Neural crest cell (in vitro differentiated cells): ENCODE measurements around the gene ITCH. TPM values are rescaled to one million over a fixed set of nuclear protein-coding genes. Genes with fewer than 3 reads are reported as not detected.
A peak's percentile ranks its signal among the peaks of the same experiment; 100 is the strongest.
"Not testable (repeated sequence)": the region's sequence is repeated elsewhere in the genome, so short reads cannot be mapped to it uniquely, and the experiment has no call there.

Experiments used
- DNase-seq: peaks from one replicate; pipeline ENCODE4 v3.0.0; 2021; ENCODE audit warnings: low read depth, mixed read lengths, low spot score
- H3K27ac Mint-ChIP-seq: one replicate; pipeline ENCODE4 v1.8.0; 2021; ENCODE audit warnings: mild to moderate bottlenecking, mixed read lengths; ENCODE audit not compliant: unreplicated experiment
- H3K27me3 Mint-ChIP-seq: 2 replicates; pipeline ENCODE4 v1.8.0; 2021; ENCODE audit warnings: low read depth, mild to moderate bottlenecking, mixed read lengths
- H3K36me3 Mint-ChIP-seq: 2 replicates; pipeline ENCODE4 v1.8.0; 2021; ENCODE audit warnings: low read depth, mild to moderate bottlenecking, mixed read lengths
- H3K4me1 Mint-ChIP-seq: 2 replicates; pipeline ENCODE4 v1.8.0; 2021; ENCODE audit warnings: mixed read lengths
- H3K4me3 Mint-ChIP-seq: one replicate; pipeline ENCODE4 v1.8.0; 2021; ENCODE audit warnings: mild to moderate bottlenecking, mixed read lengths
- H3K9me3 Mint-ChIP-seq: 2 replicates; pipeline ENCODE4 v1.8.0; 2021; ENCODE audit warnings: mixed read lengths
- total RNA-seq: library from RNA; stranded (reverse); gene quantifications from 2 replicates; pipeline ENCODE4 v1.2.1, GENCODE V29; 2021
- TF ChIP-seq, protein P1 (sequence below): fragments of 200-600 bp; sonication (generic); conservative IDR thresholded peaks from 2 replicates; pipeline ENCODE4 v1.5.0; 2021; ENCODE audit warnings: antibody characterized with exemption, mild to moderate bottlenecking

The ITCH gene
- total RNA-seq, 1 donor from 2014 or later = 69.3 TPM

DNA sequence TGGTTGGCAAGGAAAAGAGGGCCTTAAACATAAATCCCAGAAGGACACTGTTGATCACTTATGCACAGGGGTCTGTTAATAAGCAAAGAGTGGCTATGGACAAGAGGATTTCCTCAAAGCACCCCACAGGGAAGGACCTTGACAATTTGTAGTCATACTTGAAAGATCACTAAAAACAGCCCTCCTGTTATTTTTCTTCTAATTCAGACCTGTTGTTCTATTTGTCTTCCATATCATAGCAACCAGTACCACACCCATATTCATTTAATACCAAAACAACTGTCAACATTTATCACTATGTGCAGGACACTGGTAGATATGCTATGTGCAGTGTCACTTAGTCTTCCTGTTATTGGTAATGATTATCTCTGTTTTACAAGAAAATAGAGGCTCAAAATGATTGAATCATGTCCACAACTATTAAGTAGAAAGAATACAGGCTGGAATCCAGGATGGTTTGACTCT is 149.9 kb downstream of the ITCH start:
- no peaks in the 10 kb centered on the region for H3K9me3 Mint-ChIP-seq
- peaks cover 38% of the 10 kb centered on the region for H3K4me1 Mint-ChIP-seq
- H3K36me3 Mint-ChIP-seq = peaks cover 3% of the 10 kb centered on the region
- TF ChIP-seq, protein P1, sequence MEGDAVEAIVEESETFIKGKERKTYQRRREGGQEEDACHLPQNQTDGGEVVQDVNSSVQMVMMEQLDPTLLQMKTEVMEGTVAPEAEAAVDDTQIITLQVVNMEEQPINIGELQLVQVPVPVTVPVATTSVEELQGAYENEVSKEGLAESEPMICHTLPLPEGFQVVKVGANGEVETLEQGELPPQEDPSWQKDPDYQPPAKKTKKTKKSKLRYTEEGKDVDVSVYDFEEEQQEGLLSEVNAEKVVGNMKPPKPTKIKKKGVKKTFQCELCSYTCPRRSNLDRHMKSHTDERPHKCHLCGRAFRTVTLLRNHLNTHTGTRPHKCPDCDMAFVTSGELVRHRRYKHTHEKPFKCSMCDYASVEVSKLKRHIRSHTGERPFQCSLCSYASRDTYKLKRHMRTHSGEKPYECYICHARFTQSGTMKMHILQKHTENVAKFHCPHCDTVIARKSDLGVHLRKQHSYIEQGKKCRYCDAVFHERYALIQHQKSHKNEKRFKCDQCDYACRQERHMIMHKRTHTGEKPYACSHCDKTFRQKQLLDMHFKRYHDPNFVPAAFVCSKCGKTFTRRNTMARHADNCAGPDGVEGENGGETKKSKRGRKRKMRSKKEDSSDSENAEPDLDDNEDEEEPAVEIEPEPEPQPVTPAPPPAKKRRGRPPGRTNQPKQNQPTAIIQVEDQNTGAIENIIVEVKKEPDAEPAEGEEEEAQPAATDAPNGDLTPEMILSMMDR = no peak
- no peak for DNase-seq
- H3K27me3 Mint-ChIP-seq = no peaks in the 10 kb centered on the region
- H3K4me3 Mint-ChIP-seq = peak overlapping the region; percentile 56
- H3K27ac Mint-ChIP-seq = no peak overlapping the region

DNA sequence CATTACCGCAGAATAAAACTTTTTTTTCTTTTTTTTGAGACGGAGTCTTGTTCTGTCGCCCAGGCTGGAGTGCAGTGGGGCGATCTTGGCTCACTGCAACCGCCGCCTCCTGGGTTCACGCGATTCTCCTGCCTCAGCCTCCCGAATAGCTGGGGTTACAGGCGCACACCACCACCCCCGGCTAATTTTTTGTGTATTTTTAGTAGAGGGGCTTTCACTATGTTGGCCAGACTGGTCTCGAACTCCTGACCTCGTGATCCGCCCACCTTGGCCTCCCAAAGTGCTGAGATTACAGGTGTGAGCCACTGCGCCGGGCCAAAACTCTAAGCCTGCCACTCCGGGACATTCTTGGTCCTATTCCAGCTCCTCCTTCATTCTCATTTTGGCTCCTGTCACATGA is 151.0 kb downstream of the ITCH start:
- H3K4me3 Mint-ChIP-seq = peak overlapping the region; percentile 92
- not testable (repeated sequence) for H3K27ac Mint-ChIP-seq, H3K36me3 Mint-ChIP-seq, H3K27me3 Mint-ChIP-seq, DNase-seq, H3K9me3 Mint-ChIP-seq
- H3K4me1 Mint-ChIP-seq = peaks cover 45% of the 10 kb centered on the region

DNA sequence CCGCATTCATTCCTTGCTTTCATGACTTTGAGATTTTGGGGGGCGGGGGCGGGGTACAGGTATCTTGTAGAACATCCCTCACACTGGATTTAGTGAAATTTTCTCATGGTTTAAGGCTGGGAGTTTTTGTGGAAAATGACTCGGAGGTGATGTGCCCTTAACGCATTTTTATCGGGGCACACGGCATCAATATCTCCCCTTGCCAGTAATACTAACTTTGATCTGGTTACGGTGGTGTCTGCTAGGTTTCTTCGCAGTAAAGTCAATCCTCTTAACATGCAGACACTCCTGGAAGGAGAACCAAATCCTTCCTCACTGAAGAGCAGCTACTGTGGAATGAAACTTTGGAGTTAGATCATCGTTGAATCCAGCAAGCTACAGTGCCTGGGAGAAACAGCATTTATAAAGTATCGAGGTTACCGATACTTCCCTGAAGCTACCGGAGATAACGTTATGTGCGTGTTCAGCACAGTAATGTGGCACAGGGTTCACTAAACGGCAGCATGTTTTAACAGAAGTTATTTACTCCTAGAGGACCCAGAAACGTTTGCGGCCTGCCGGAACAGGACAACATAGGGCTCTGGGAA is 151.9 kb downstream of the ITCH start:
- no peak for DNase-seq
- H3K36me3 Mint-ChIP-seq = peaks cover 3% of the 10 kb centered on the region
- H3K9me3 Mint-ChIP-seq = no peaks in the 10 kb centered on the region
- H3K4me3 Mint-ChIP-seq = peak overlapping the region; percentile 92
- H3K4me1 Mint-ChIP-seq = peaks cover 45% of the 10 kb centered on the region
- no peaks in the 10 kb centered on the region for H3K27me3 Mint-ChIP-seq
- H3K27ac Mint-ChIP-seq = peak overlapping the region; percentile 97
- TF ChIP-seq, protein P1 = no peak

DNA sequence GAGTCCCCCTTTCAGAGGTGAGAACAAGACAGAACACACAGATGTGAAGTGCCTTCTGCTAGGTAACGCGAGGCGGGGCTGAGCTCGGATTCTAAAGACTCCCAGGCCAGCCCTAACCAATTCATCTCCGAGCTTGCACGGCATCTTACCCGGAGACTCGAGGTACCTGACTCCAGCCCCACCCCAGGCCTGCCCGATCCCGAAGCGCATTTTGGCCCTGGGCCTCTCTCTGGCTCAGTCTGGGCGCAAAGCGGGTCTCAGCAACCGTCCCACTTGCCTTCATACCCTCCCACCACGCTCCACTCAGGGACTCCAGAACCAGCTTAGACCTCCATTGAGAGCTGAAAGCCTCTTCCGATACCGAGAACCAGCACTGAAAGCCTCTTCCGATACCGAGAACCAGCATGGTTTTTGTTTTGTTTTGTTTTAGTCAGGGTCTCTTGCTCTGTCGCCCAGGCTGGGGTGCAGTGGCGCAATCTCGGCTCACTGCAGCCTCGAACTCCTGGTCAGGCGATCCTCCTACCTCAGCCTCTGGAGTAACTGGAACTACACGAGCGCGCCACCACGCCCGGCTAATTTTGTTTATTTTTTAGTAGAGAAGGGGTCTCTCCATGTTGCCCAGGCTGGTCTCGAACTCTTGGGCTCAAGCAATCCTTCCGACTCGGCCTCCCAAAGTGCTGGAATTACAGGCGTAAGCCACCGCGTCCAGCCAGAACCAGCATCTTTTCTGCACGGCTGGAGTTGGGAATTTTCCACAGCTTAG is 152.6 kb downstream of the ITCH start:
- Mint-ChIP-seq H3K4me1 (peaks cover 45% of the 10 kb centered on the region), H3K27me3 (no peaks in the 10 kb centered on the region), H3K27ac (peak overlapping the region; percentile 97), H3K4me3 (peak overlapping the region; percentile 92), H3K9me3 (no peaks in the 10 kb centered on the region), H3K36me3 (peaks cover 3% of the 10 kb centered on the region)
- peak; percentile 49 for DNase-seq
- TF ChIP-seq, protein P1 = no peak

DNA sequence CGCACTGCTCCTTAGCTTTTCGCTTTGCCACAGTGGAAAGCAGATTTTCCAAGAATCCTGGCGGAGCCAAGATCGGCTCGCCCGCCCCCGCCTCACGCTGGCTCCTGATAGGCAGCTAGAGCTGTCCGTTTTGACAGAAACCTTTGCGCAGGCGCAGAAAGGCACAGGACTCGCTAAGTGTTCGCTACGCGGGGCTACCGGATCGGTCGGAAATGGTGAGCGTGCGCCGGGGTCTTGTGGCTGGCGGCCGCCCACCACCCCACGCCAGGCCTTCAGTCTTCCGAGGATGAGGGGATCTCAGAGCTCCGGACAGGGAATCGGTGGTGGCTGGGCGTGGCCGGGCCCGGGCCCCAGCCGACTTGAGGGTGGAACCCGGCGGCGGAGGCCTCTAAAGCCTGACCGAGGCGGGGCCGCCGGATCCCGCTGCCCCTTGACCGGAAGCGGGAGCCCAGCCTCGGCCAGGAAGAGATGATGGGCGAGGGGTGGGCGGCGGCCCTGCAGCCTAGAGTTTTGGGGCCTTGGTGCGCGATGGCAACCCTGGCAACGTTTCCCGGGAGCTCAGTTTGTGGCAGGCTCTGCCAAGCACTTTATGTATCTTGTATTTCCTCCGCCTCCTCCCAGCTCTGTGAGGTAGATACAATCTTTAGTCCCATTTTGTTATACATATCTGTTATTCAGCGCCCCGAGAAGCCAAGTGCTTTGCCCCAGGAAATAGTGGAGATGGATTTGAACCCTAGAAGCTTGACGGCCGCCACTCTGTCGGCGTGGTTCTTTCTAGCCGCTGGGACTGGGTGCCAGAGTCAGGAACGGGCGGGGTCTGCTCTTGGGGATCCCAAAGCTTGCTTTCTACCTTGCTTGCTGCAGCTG is 153.4 kb downstream of the ITCH start, which contains the start of gene DYNLRB1:
Gene DYNLRB1 (plus strand): TSS at position 176 of the 867 bp plus-strand sequence. CDS start 37 bp downstream, at position 213.
- Mint-ChIP-seq H3K4me1 (peaks cover 45% of the 10 kb centered on the region), H3K9me3 (no peaks in the 10 kb centered on the region), H3K27me3 (no peaks in the 10 kb centered on the region), H3K36me3 (peaks cover 3% of the 10 kb centered on the region), H3K27ac (peak within 1 kb of the TSS; percentile 97), H3K4me3 (peak within 1 kb of the TSS; percentile 92)
- TF ChIP-seq, protein P1 = no peak
- peak; percentile 100 for DNase-seq
